ENCODE results near the gene MAMDC4. TPM values are rescaled to one million over a fixed set of nuclear protein-coding genes. Genes with fewer than 3 reads are reported as not detected.

The MAMDC4 gene
- total and polyA plus RNA-seq, 3 donors from 2014 or later = 8.1 to 21.9 (median 18.3) TPM

- Histone ChIP-seq H3K27me3 (no peaks in the 10 kb centered on the region), H3K36me3 (ENCODE audit: low read depth, missing control alignments) (no peaks in the 10 kb centered on the region), H3K9me3 (no peaks in the 10 kb centered on the region), H3K27ac (peak overlapping the region; percentile 89 to 97), H3K4me3 (peak overlapping the region; percentile 65 to 72), H3K4me1 (peaks cover 33% of the 10 kb centered on the region)
- whole genome bisulfite sequencing, 2 donors = 34 to 45% methylated on average over 21 to 43 of the region's 43 CpGs
- TF ChIP-seq POLR2A (IDR thresholded peaks at IDR 0.05) (no peak), CTCF (IDR thresholded peaks at IDR 0.05) (no peak)
- DNase-seq = no peak
- intact Hi-C loops (cut with DNase I; ENCODE audit: low total_unique reads) = no loop called here
These were observed 1.9 kb upstream of the MAMDC4 start for GRCh38 chr9:136849960-136850865.

- peaks cover 33% of the 10 kb centered on the region for H3K4me1 ChIP-seq
- TF ChIP-seq POLR2A (IDR thresholded peaks at IDR 0.05) = no peak
- TF ChIP-seq CTCF (IDR thresholded peaks at IDR 0.05) = no peak
- intact Hi-C loops (cut with DNase I; ENCODE audit: low total_unique reads) = no loop called here
- no peaks in the 10 kb centered on the region for H3K36me3 ChIP-seq (ENCODE audit: low read depth, missing control alignments)
- H3K27me3 ChIP-seq = no peaks in the 10 kb centered on the region
- DNase-seq = no peak
- peak overlapping the region; percentile 50 to 89 for H3K27ac ChIP-seq
- no peaks in the 10 kb centered on the region for H3K9me3 ChIP-seq
- WGBS, 2 donors = 80 to 81% methylated on average over 7 to 23 of the region's 23 CpGs
- no peak overlapping the region for H3K4me3 ChIP-seq
These were observed 1.0 kb upstream of the MAMDC4 start for GRCh38 chr9:136850866-136851775.

GRCh38 chr9:136852664-136853595, 784 bp downstream of the MAMDC4 start:
- intact Hi-C loops (cut with DNase I; ENCODE audit: low total_unique reads) = no loop called here

More at GRCh38 chr9:136852664-136853595, 784 bp downstream of the MAMDC4 start:
- Histone ChIP-seq H3K27me3 (no peaks in the 10 kb centered on the region), H3K27ac (peak overlapping the region; percentile 24 to 50), H3K4me3 (no peak overlapping the region), H3K4me1 (peaks cover 31% of the 10 kb centered on the region), H3K9me3 (no peaks in the 10 kb centered on the region), H3K36me3 (ENCODE audit: low read depth, missing control alignments) (no peaks in the 10 kb centered on the region)
- DNase-seq = no peak
- TF ChIP-seq CTCF (IDR thresholded peaks at IDR 0.05) (no peak), POLR2A (IDR thresholded peaks at IDR 0.05) (no peak)
- WGBS, 2 donors = 85 to 91% methylated on average over 7 to 25 of the region's 29 CpGs
